ENCODE results near the gene RBMS2.
A peak's percentile ranks its signal among the peaks of the same experiment; 100 is the strongest.

Gene RBMS2

DNA sequence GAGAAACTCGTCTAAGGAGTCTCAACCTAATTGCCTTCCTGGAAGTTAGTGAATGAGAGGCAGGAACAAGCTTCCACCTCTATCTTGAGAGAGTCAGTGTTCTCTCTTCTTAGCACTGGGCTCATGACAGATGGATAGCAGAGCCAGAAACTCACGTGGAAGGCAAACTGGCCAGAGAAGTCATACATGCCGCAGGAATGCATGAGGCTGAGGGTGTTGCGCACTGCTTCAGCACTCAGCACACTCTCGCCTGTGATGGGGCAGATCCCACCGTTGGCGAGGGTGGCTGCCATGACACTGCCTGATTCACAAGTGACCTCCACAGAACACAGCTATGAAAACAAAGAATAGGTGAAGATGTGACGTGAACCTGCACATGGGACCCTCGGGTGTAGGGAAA lies 47.2 kb upstream of the RBMS2 start (continued):
- TF ChIP-seq ZNF366 (tag by site-specific recombination; conservative IDR thresholded peaks at IDR 0.05) = no peak

DNA sequence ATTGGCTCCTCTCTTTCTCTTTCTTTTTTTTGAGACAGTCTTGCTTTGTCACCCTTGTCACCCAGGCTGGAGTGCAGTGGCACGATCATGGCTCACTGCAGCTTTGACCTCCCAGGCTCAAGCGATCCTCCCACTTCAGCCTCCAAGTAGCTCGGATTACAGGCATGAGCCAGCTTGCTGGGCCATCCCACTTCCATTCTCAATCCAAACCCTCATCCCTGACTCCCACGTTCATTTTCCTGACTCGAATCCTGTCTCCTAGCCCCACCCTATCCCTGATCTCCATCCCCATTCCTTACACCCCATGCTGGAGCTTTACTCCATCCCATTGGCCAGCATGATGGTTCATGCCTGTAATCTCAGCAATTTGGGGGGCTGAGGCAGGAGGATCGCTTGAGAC lies 45.5 kb upstream of the RBMS2 start:
- H3K4me1 ChIP-seq (ENCODE audit: control insufficient read depth, insufficient read depth, low read length) = no peaks in the 10 kb centered on the region
- no peak overlapping the region for H3K4me3 ChIP-seq (ENCODE audit: low read depth, low read length)
- peaks cover 0 to 27% of the 10 kb centered on the region in 2 experiments; a peak in 2 of 3 replicates for H3K36me3 ChIP-seq (ENCODE audit: control insufficient read depth in 2 of 2, insufficient read depth in 1 of 2, low read length in 2 of 2)
- TF ChIP-seq ZBTB8A (tag by site-specific recombination; IDR thresholded peaks at IDR 0.05) (no peak), ZNF37A (tag by site-specific recombination; IDR thresholded peaks at IDR 0.05) (no peak), ZFHX2 (tag by site-specific recombination; conservative IDR thresholded peaks at IDR 0.05) (peak; percentile 69), ZNF677 (tag by site-specific recombination; IDR thresholded peaks at IDR 0.05) (no peak), ZNF624 (tag by site-specific recombination; IDR thresholded peaks at IDR 0.05) (no peak), ZNF19 (tag by site-specific recombination; IDR thresholded peaks at IDR 0.05; ENCODE audit: low read depth) (no peak), ZNF223 (tag by site-specific recombination; IDR thresholded peaks at IDR 0.05) (no peak), SCRT1 (tag by site-specific recombination; IDR thresholded peaks at IDR 0.05; ENCODE audit: borderline replicate concordance) (no peak), EGR2 (tag by site-specific recombination; IDR thresholded peaks at IDR 0.05; ENCODE audit: low read depth) (peak; percentile 88), ZNF404 (tag by site-specific recombination; IDR thresholded peaks at IDR 0.05) (no peak), ZBTB17 (tag by site-specific recombination; IDR thresholded peaks at IDR 0.05) (0 out of 2 replicates have a peak, but pooled peaks have one; percentile 17), ZNF670 (tag by site-specific recombination; IDR thresholded peaks at IDR 0.05; ENCODE audit: low read depth) (no peak), ZNF433 (tag by site-specific recombination; IDR thresholded peaks at IDR 0.05; ENCODE audit: low read depth) (no peak), ZNF530 (tag by site-specific recombination; IDR thresholded peaks at IDR 0.05; ENCODE audit: low read depth) (no peak)
- TF ChIP-seq, protein P1, sequence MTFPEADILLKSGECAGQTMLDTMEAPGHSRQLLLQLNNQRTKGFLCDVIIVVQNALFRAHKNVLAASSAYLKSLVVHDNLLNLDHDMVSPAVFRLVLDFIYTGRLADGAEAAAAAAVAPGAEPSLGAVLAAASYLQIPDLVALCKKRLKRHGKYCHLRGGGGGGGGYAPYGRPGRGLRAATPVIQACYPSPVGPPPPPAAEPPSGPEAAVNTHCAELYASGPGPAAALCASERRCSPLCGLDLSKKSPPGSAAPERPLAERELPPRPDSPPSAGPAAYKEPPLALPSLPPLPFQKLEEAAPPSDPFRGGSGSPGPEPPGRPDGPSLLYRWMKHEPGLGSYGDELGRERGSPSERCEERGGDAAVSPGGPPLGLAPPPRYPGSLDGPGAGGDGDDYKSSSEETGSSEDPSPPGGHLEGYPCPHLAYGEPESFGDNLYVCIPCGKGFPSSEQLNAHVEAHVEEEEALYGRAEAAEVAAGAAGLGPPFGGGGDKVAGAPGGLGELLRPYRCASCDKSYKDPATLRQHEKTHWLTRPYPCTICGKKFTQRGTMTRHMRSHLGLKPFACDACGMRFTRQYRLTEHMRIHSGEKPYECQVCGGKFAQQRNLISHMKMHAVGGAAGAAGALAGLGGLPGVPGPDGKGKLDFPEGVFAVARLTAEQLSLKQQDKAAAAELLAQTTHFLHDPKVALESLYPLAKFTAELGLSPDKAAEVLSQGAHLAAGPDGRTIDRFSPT (tag by site-specific recombination; IDR thresholded peaks at IDR 0.05) = no peak
- TF ChIP-seq, protein P2, sequence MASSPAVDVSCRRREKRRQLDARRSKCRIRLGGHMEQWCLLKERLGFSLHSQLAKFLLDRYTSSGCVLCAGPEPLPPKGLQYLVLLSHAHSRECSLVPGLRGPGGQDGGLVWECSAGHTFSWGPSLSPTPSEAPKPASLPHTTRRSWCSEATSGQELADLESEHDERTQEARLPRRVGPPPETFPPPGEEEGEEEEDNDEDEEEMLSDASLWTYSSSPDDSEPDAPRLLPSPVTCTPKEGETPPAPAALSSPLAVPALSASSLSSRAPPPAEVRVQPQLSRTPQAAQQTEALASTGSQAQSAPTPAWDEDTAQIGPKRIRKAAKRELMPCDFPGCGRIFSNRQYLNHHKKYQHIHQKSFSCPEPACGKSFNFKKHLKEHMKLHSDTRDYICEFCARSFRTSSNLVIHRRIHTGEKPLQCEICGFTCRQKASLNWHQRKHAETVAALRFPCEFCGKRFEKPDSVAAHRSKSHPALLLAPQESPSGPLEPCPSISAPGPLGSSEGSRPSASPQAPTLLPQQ (tag by site-specific recombination; IDR thresholded peaks at IDR 0.05) = no peak
- TF ChIP-seq, protein P3, sequence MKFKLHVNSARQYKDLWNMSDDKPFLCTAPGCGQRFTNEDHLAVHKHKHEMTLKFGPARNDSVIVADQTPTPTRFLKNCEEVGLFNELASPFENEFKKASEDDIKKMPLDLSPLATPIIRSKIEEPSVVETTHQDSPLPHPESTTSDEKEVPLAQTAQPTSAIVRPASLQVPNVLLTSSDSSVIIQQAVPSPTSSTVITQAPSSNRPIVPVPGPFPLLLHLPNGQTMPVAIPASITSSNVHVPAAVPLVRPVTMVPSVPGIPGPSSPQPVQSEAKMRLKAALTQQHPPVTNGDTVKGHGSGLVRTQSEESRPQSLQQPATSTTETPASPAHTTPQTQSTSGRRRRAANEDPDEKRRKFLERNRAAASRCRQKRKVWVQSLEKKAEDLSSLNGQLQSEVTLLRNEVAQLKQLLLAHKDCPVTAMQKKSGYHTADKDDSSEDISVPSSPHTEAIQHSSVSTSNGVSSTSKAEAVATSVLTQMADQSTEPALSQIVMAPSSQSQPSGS (tag by site-specific recombination; IDR thresholded peaks at IDR 0.05; ENCODE audit: low read depth) = no peak
- no peak overlapping the region for H3K27ac ChIP-seq (ENCODE audit: extremely low read depth, low read depth, low read length)
- POLR2A ChIA-PET = no interaction called here
- H3K9me3 ChIP-seq (ENCODE audit: control insufficient read depth, insufficient read depth, low read depth, low read length) = no peaks in the 10 kb centered on the region
- CTCF ChIA-PET = interaction anchor here (0.7 kb wide), 1 partner anchor 274 kb away, joined by 6 read pairs; no protein-coding TSS in a partner anchor

DNA sequence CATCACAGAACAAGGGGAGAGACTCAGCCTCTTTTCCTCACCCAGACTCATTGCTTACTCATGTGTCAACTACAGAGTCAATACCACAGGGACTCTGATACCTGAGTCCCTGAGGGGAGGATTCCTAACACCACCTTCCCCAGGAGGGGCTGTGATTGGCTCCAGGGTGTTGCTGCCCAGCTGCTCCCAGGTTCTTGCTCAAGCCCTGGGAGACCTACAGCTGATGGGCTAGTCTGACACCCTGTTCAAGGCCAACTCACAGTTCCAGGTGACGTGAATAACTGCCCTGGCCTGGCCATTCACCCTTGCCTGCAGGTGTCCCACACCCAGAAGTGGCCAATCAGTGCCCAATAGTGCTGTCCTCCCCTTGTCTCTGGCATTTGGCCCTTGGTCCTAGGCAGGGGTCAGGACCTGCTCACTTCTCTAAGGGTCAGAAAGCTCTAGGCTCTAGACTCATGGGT lies 44.6 kb upstream of the RBMS2 start:
- ChIA-PET CTCF (no interaction called here), POLR2A (interaction anchor here (1.3 kb wide), 1 partner anchor 255 kb away, joined by 4 read pairs; the partner anchor contains the start of gene RNF41)
- peaks cover 0 to 18% of the 10 kb centered on the region in 2 experiments; a peak in 2 of 3 replicates for H3K36me3 ChIP-seq (ENCODE audit: control insufficient read depth in 2 of 2, insufficient read depth in 1 of 2, low read length in 2 of 2)
- no peak overlapping the region for H3K4me3 ChIP-seq (ENCODE audit: low read depth, low read length)
- H3K27ac ChIP-seq (ENCODE audit: extremely low read depth, low read depth, low read length) = no peak overlapping the region
- H3K4me1 ChIP-seq (ENCODE audit: control insufficient read depth, insufficient read depth, low read length) = no peaks in the 10 kb centered on the region
- no peaks in the 10 kb centered on the region for H3K9me3 ChIP-seq (ENCODE audit: control insufficient read depth, insufficient read depth, low read depth, low read length)
- TF ChIP-seq ZNF292 (tag by site-specific recombination; IDR thresholded peaks at IDR 0.05; ENCODE audit: borderline replicate concordance, low read depth) (no peak), GLIS1 (tag by site-specific recombination; IDR thresholded peaks at IDR 0.05) (peak; percentile 22; the same call in 1 of the 2 replicates)

Measured in HEK293 (cell line).